RPMI7951 (cell line): ENCODE measurements around the gene PARS2. TPM values are rescaled to one million over a fixed set of nuclear protein-coding genes. Genes with fewer than 3 reads are reported as not detected.

Experiments used
- DNase-seq: peaks from one replicate; pipeline ENCODE4 v3.0.0-alpha.2; 2012; ENCODE audit warnings: low read depth
- total RNA-seq: library from RNA; depleted of rRNA; stranded (reverse); fragments of >200 nt; shearing (Covaris generic); gene quantifications from 2 replicates; pipeline ENCODE4 v1.2.3, GENCODE V29; 2014; rRNA removed

The PARS2 gene
- total RNA-seq, 1 experiment from 2014 or later, result 6.4 TPM

GRCh38 chr1:54736685-54737084, 27.6 kb downstream of the PARS2 start:
- no peak for DNase-seq

GRCh38 chr1:54728027-54728426, 36.3 kb downstream of the PARS2 start:
- no peak for DNase-seq

- DNase-seq, result no peak
These were observed 39.6 kb downstream of the PARS2 start for GRCh38 chr1:54724771-54725170.

- no peak for DNase-seq
These were observed 40.3 kb downstream of the PARS2 start for GRCh38 chr1:54723985-54724384.

GRCh38 chr1:54721719-54722118, 42.6 kb downstream of the PARS2 start:
- peak; percentile 5 for DNase-seq

GRCh38 chr1:54716299-54717047, 47.9 kb downstream of the PARS2 start:
- DNase-seq, result peak; percentile 55

- peak; percentile 77 for DNase-seq
These were observed 48.6 kb downstream of the PARS2 start, which contains the start of gene TTC4 for GRCh38 chr1:54715493-54716298. Gene TTC4 (plus strand): TSS chr1:54715861. CDS start chr1:54715909, 48 bp downstream.

GRCh38 chr1:54714881-54715492, 49.3 kb downstream of the PARS2 start:
- DNase-seq, result no peak

- no peak for DNase-seq
These were observed 52.8 kb downstream of the PARS2 start for GRCh38 chr1:54711536-54711935.

GRCh38 chr1:54710841-54711240, 53.5 kb downstream of the PARS2 start:
- DNase-seq, result no peak

- no peak for DNase-seq
These were observed 53.9 kb downstream of the PARS2 start for GRCh38 chr1:54710434-54710833.

- DNase-seq, result peak; percentile 19
These were observed 54.6 kb downstream of the PARS2 start for GRCh38 chr1:54709547-54710292.

- DNase-seq, result no peak
These were observed 55.9 kb downstream of the PARS2 start for GRCh38 chr1:54708385-54708784.

Other genes starting within 250 kb of the PARS2 start
- gene ACOT11, start 216.3 kb downstream of the PARS2 start, total RNA-seq, result 0.39 and 0.60 TPM in 2 replicates
- not detected in 2 replicates for gene FAM151A, start 141.0 kb downstream of the PARS2 start, total RNA-seq
- gene MROH7, start 122.7 kb downstream of the PARS2 start, total RNA-seq, result not detected in 2 replicates
- 24.0 and 32.0 TPM in 2 replicates for gene TTC4, start 48.7 kb downstream of the PARS2 start, total RNA-seq
- gene TTC22, start 36.8 kb upstream of the PARS2 start, total RNA-seq, result not detected in 2 replicates
- gene DHCR24, start 122.7 kb upstream of the PARS2 start, total RNA-seq, result 63.0 and 67.8 TPM in 2 replicates
- gene TMEM61, start 216.1 kb upstream of the PARS2 start, total RNA-seq, result not detected in 2 replicates
- gene BSND, start 234.4 kb upstream of the PARS2 start, total RNA-seq, result not detected in 2 replicates